Left ventricle myocardium superior (tissue), 1 donor: ENCODE measurements around the gene PAX2. TPM values are rescaled to one million over a fixed set of nuclear protein-coding genes. Genes with fewer than 3 reads are reported as not detected.

Experiments used
- ATAC-seq: fragments of 200-7000 bp; cut with Tn5 transposase; one replicate; pipeline ENCODE4 v1.9.1; 2020; ENCODE audit warnings: mild to moderate bottlenecking, moderate library complexity
- DNase-seq: peaks from one replicate; pipeline ENCODE4 v3.0.0-alpha.2; 2020
- intact Hi-C: fragments of 100-400 bp; cut with micrococcal nuclease; formaldehyde crosslinking; loops from one replicate; pipeline ENCODE4 v1.11.0; 2022
- total RNA-seq: library from RNA; stranded (reverse); fragmentation: NEBNext Ultra II Directional; extraction: Animal tissue kit (Norgen Biotek cat#: 25700); gene quantifications from one replicate; pipeline ENCODE4 v1.2.1, GENCODE V29; 2021
- donor health status: DM: no; HTN: yes; CAD: no; lungs with severe emphysema.

Gene PAX2
- total RNA-seq, 1 donor from 2014 or later = not detected

DNA sequence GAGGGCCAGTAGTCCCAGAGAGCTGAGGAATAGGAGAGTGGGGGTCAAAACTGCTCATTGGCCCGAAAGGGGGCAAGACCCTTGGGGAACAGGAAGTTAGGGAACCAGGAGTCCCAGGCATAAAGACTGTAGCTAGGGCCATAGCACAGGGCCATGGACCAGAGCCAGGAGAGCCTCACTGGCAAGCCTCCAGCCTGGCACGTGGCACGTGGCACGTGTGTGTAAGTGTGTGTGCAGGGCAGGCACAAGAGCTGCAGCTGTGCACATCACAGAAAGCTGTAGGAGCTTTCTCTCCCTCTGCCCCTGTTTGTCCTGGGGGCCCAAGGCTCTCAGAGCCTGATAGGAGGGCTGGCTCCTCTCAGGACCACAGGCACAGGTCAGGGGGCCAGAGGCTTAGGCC, 119.6 kb downstream of the PAX2 start:
- ATAC-seq = no peak
- intact Hi-C loops = no loop called here

GRCh38 chr10:100866010-100866409, 120.6 kb downstream of the PAX2 start:
- DNase-seq = no peak
- ATAC-seq = no peak
- intact Hi-C loops = no loop called here

More for the DNA sequence above, 119.6 kb downstream of the PAX2 start:
- DNase-seq = no peak

- ATAC-seq (no peak), DNase-seq (no peak)
Measured at GRCh38 chr10:100866575-100867098, 121.3 kb downstream of the PAX2 start.

DNA sequence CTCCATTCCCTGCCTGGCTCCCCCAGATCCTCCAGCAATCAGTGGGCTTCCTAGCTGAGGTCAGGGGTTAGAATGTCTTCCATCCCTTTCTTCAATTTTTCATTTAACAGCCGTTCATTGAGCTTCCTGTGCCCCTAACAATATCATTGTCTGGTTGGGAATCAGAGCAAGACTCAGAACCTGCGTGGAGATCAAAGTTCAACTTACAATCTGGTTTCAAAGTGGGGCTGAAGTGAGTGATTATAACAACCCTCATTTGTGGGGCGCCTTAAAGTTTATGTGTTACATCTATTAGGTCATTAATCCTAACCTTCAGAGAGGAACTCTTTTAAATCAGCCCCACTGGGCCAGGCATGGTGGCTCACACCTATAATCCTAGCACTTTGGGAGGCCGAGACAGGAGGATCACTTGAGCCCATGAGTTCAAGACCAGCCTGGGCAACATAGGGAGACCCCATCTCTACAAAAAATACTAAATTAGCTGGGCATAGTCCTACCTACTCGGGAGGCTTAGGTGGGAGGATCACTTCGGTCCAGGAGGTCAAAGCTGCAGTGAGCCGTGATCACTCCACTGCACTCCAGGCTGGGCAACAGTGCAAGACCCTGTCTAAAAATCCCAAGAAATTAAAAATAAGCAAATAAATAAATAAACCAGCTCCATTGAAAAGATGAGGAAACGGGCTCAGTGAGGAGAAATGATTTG, 122.0 kb downstream of the PAX2 start:
- intact Hi-C loops = no loop called here
- ATAC-seq = no peak

More at GRCh38 chr10:100866575-100867098, 121.3 kb downstream of the PAX2 start:
- intact Hi-C loops = no loop called here

GRCh38 chr10:100868382-100868781, 123.0 kb downstream of the PAX2 start:
- intact Hi-C loops = no loop called here
- ATAC-seq = no peak

More for the DNA sequence above, 122.0 kb downstream of the PAX2 start:
- DNase-seq = no peak

DNA sequence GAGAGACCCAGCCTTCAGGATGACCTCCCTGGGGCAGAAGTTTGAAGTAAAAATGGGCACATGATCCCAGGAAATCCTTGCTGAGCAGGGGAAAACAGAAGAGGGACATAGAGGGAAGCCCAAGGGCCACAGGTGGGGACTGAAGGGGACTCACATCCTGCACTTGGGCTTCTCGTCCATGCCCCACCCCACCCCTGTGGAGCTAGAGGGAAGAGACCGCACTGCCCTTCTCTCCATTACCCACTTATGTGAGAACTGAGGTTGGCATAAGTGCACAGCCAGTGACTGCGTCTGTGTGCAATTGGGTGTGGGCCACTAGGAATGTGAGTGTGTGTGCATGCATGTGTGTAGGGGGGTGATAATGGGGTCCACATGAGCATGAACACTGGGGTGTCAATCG, 124.0 kb downstream of the PAX2 start:
- no peak for DNase-seq
- no peak for ATAC-seq
- intact Hi-C loops = no loop called here

More at GRCh38 chr10:100868382-100868781, 123.0 kb downstream of the PAX2 start:
- no peak for DNase-seq

GRCh38 chr10:100872034-100872791, 126.8 kb downstream of the PAX2 start:
- intact Hi-C loops = no loop called here
- no peak for DNase-seq
- no peak for ATAC-seq

DNA sequence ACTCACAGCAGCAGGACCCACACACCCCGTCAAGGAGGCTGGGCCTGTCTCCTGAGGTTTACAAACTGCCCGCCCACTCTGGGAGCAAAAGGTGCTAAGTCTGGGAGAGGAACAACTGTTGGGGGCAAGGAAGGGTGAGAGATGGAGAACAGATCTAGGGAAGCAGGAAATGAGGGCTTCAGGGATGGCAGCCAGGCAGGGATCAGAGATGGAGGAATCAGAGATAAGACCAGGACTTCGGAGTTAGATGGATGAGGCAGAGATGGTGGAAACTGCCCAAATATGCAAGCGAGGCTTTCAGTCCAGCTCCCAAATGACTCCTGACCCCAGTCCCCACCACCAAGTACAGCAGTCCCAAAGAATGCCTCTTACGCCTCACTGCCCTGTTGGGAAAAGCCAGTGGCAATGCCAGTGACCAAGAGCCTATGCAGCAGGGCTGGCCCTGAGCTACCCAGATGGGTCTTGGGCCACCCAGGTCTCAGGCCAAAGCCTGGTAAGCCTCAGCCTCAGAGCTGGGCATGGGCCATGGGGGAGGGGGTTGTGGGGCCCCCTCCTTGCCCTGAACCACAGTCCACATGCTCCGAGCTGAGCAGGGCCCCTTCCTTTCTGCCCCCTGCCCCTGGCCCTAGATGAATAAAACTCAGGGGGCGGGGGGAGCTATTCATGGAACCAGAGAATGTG, 127.9 kb downstream of the PAX2 start:
- no peak for DNase-seq
- ATAC-seq = no peak
- intact Hi-C loops = no loop called here

GRCh38 chr10:100873827-100874326, 128.5 kb downstream of the PAX2 start:
- intact Hi-C loops = no loop called here
- ATAC-seq = no peak
- no peak for DNase-seq

GRCh38 chr10:100874702-100875483, 129.5 kb downstream of the PAX2 start:
- ATAC-seq (no peak), DNase-seq (no peak)
- intact Hi-C loops = no loop called here

DNA sequence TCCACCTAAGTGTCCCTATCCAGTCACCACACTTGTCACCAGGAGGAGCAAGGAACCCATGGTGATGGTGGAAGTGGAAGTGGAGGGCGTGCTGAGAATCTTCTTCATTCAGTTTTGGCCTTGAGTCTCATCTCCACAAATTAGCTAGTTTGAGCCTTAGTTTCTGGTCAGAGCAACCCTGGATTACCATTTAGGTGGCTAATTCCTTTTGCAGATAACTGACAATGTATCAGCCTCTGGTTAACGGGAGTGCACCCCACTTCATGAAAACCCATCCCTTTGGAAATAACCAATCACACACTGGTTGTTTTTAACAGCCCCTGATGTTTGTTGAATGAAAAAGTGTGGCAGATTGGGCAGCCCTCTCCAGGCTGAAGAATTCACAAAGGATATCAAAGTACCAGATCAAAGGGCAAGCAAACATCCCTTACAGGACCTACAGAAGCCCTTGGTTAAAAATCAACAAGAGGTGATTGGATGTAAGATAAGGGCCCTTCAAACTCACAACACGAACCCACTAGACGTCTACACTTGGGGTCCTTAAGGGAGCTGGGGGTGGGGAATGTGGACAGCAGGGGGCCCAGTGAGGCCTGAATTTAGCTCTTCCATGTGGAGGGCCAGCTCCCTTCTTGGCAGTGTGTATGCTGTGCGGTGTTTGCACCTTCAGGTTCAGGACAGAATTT, 130.2 kb downstream of the PAX2 start:
- intact Hi-C loops = no loop called here
- no peak for ATAC-seq
- DNase-seq = no peak

DNA sequence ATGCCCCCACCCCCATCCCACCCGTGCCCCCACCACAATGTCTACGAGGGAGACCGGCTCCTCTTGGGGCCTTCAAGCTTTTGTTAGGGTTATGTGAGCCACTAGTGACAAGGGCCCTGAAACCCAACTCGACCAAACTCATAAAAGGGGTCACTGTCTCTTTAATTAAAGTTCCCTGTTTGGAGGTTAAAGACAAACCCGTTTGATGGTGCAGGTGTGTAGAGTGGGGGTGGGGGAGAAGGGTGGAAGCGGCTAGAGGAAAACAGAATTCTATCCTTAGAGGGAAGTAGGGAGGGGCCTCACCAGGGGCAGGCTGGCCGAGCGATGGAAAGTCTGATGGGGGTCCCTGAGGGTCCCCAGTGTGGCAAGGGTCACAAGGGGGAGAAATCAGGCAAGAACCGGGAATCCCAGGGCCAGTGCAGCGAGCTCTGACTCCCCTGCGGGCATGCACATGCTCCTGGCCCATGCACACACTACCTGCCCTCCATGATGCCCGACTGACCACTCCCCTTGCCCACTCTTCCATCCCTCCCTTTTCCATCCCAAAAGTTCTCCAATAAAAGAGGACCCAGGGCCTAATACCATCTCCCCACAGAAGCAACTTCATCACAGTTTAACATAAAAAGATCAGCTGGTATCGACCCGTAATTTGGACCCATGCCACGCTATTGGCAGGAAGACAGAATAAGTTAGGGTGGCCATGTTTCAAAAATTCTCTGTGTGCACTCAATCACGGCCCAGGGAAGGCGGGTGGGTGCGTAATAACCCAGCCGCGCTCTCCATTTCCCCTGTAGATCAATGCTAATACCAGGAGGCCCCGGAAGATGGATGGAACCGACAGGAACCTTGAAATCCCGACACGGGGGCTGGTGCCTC, 131.4 kb downstream of the PAX2 start:
- no peak for ATAC-seq
- no peak for DNase-seq
- intact Hi-C loops = no loop called here

- DNase-seq (no peak), ATAC-seq (no peak)
- intact Hi-C loops = no loop called here
Measured at GRCh38 chr10:100877461-100877850, 132.1 kb downstream of the PAX2 start.

DNA sequence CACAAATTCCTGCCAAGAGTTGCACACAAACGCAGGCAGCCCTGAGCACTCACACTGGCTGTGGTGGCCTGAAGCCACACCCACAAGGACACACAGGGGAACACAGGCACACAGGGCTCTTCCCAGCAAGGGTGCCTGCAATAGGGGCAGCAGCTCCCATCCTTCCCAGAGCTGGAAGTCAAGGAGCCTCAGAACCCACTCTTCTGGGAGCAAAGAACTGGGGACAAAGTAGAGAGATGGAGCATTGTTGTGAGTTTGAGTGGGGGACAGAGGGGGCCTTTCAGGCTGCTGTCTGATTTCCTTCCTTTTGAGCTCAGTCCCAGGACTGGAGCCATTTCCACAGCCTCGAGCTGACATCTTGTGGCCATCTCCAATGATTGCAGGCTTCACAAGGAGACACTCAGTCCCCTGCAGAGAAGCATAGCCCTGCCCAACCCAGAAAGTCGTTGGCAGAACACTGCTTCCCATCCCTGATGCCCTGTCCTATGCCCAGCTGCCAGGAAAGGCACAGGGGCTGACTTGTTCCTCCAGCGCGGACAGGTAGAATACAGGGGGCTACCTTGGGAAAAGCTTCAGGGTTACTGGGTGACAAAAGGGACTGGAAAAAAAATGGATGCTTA, 133.0 kb downstream of the PAX2 start:
- ATAC-seq = peak; percentile 84
- intact Hi-C loops = no loop called here
- peak; percentile 47 for DNase-seq
